Ureter (tissue), 1 donor: ENCODE results near the gene DPYD. TPM values are rescaled to one million over a fixed set of nuclear protein-coding genes. Genes with fewer than 3 reads are reported as not detected.

ENCODE experiments used
- DNase-seq: peaks from one replicate; pipeline ENCODE4 v3.0.0-alpha.2; 2020; ENCODE audit warnings: low spot score
- total RNA-seq: library from RNA; stranded (reverse); gene quantifications from one replicate; pipeline ENCODE4 v1.2.4, GENCODE V29; 2023
- donor health status: DM: yes; HTN: yes; CAD: no.

The DPYD gene
- total RNA-seq, 1 donor from 2014 or later: 31.2 TPM

GRCh38 chr1:97693601-97694000 lies 227.2 kb downstream of the DPYD start:
- no peak for DNase-seq

GRCh38 chr1:97691325-97691724 lies 229.5 kb downstream of the DPYD start:
- no peak for DNase-seq

- no peak for DNase-seq
These were observed 235.5 kb downstream of the DPYD start for GRCh38 chr1:97685360-97685759.

GRCh38 chr1:97680894-97681293 lies 239.9 kb downstream of the DPYD start:
- no peak for DNase-seq

- no peak for DNase-seq
These were observed 240.4 kb downstream of the DPYD start for GRCh38 chr1:97680470-97680869.

- no peak for DNase-seq
These were observed 243.1 kb downstream of the DPYD start for GRCh38 chr1:97677702-97678101.

- no peak for DNase-seq
These were observed 246.3 kb downstream of the DPYD start for GRCh38 chr1:97674517-97674916.

- DNase-seq: no peak
These were observed 251.9 kb downstream of the DPYD start for GRCh38 chr1:97668945-97669344.

GRCh38 chr1:97660431-97661105 lies 260.3 kb downstream of the DPYD start:
- no peak for DNase-seq

- DNase-seq: no peak
These were observed 265.8 kb downstream of the DPYD start for GRCh38 chr1:97654876-97655585.

GRCh38 chr1:97651250-97651649 lies 269.6 kb downstream of the DPYD start:
- DNase-seq: no peak

- DNase-seq: no peak
These were observed 271.2 kb downstream of the DPYD start for GRCh38 chr1:97649591-97649990.

- DNase-seq: no peak
These were observed 273.1 kb downstream of the DPYD start for GRCh38 chr1:97647776-97648175.

GRCh38 chr1:97646071-97646470 lies 274.8 kb downstream of the DPYD start:
- DNase-seq: no peak

- DNase-seq: no peak
These were observed 280.2 kb downstream of the DPYD start for GRCh38 chr1:97640677-97641076.

GRCh38 chr1:97636941-97637340 lies 283.9 kb downstream of the DPYD start:
- no peak for DNase-seq

- no peak for DNase-seq
These were observed 286.1 kb downstream of the DPYD start for GRCh38 chr1:97634758-97635157.

- DNase-seq: no peak
These were observed 288.1 kb downstream of the DPYD start for GRCh38 chr1:97632776-97633175.

- DNase-seq: no peak
These were observed 288.8 kb downstream of the DPYD start for GRCh38 chr1:97632075-97632474.

GRCh38 chr1:97630948-97631347 lies 289.9 kb downstream of the DPYD start:
- no peak for DNase-seq

- DNase-seq: no peak
These were observed 290.6 kb downstream of the DPYD start for GRCh38 chr1:97630281-97630680.

- DNase-seq: no peak
These were observed 297.6 kb downstream of the DPYD start for GRCh38 chr1:97623220-97623619.

GRCh38 chr1:97621955-97622354 lies 298.9 kb downstream of the DPYD start:
- no peak for DNase-seq

GRCh38 chr1:97619706-97620105 lies 301.1 kb downstream of the DPYD start:
- no peak for DNase-seq
